ENCODE results near the gene TMC3. TPM values are rescaled to one million over a fixed set of nuclear protein-coding genes. Genes with fewer than 3 reads are reported as not detected.

Gene TMC3
- total RNA-seq, 1 experiment from 2014 or later = not detected

- TF ChIP-seq, protein P1, sequence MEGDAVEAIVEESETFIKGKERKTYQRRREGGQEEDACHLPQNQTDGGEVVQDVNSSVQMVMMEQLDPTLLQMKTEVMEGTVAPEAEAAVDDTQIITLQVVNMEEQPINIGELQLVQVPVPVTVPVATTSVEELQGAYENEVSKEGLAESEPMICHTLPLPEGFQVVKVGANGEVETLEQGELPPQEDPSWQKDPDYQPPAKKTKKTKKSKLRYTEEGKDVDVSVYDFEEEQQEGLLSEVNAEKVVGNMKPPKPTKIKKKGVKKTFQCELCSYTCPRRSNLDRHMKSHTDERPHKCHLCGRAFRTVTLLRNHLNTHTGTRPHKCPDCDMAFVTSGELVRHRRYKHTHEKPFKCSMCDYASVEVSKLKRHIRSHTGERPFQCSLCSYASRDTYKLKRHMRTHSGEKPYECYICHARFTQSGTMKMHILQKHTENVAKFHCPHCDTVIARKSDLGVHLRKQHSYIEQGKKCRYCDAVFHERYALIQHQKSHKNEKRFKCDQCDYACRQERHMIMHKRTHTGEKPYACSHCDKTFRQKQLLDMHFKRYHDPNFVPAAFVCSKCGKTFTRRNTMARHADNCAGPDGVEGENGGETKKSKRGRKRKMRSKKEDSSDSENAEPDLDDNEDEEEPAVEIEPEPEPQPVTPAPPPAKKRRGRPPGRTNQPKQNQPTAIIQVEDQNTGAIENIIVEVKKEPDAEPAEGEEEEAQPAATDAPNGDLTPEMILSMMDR (conservative IDR thresholded peaks at IDR 0.05) = no peak
- TF ChIP-seq EZH2 (IDR thresholded peaks at IDR 0.05; ENCODE audit: low read depth) = no peak
- H3K4me1 ChIP-seq (replicated peaks; ENCODE audit: insufficient read depth) = no peaks in the 10 kb centered on the region
- H3F3A ChIP-seq (ENCODE audit: insufficient read depth, low read depth) = no peaks in the 10 kb centered on the region
- DNase-seq = no peak
- CTCF ChIA-PET = no interaction called here
- H3K27me3 ChIP-seq (ENCODE audit: insufficient read depth, low read depth) = peaks cover 13% of the 10 kb centered on the region; the same call in 1 of the 2 replicates
- H3K36me3 ChIP-seq (ENCODE audit: low read depth) = no peaks in the 10 kb centered on the region
- no peaks in the 10 kb centered on the region for H4K20me1 ChIP-seq (ENCODE audit: insufficient read depth)
- no peaks in the 10 kb centered on the region for H3K9me2 ChIP-seq (ENCODE audit: insufficient read depth)
- intact Hi-C loops (cut with micrococcal nuclease; ENCODE audit: unreplicated experiment) = no loop called here
- no peaks in the 10 kb centered on the region for H3K9me3 ChIP-seq (ENCODE audit: insufficient read depth, low read depth)
- no peaks in the 10 kb centered on the region for H3K79me2 ChIP-seq (ENCODE audit: low read depth)
- POLR2A ChIA-PET (ENCODE audit: unreplicated experiment) = no interaction called here
- no peak overlapping the region for H3K4me2 ChIP-seq
- H2AFZ ChIP-seq = no peak overlapping the region
- H3K4me3 ChIP-seq = no peak overlapping the region
- H3K27ac ChIP-seq = no peak overlapping the region
- BruUV-seq (replicated peaks) = no TSS peak
Measured at GRCh38 chr15:81317642-81318017, 56.4 kb downstream of the TMC3 start.

- ChIA-PET CTCF (no interaction called here), POLR2A (ENCODE audit: unreplicated experiment) (no interaction called here)
- no peak overlapping the region for H2AFZ ChIP-seq
- no peak for DNase-seq
- H3K9me3 ChIP-seq (ENCODE audit: insufficient read depth, low read depth) = no peaks in the 10 kb centered on the region
- intact Hi-C loops (cut with micrococcal nuclease; ENCODE audit: unreplicated experiment) = no loop called here
- H3K4me2 ChIP-seq = no peak overlapping the region
- TF ChIP-seq, protein P1 (conservative IDR thresholded peaks at IDR 0.05) = no peak
- TF ChIP-seq EZH2 (IDR thresholded peaks at IDR 0.05; ENCODE audit: low read depth) = no peak
- no TSS peak for BruUV-seq (replicated peaks)
- H3K79me2 ChIP-seq (ENCODE audit: low read depth) = no peaks in the 10 kb centered on the region
- no peaks in the 10 kb centered on the region for H3K36me3 ChIP-seq (ENCODE audit: low read depth)
- no peak overlapping the region for H3K4me3 ChIP-seq
- H3K27ac ChIP-seq = no peak overlapping the region
- H3K27me3 ChIP-seq (ENCODE audit: insufficient read depth, low read depth) = peaks cover 10% of the 10 kb centered on the region; the same call in 1 of the 2 replicates
- no peaks in the 10 kb centered on the region for H3K9me2 ChIP-seq (ENCODE audit: insufficient read depth)
- H3F3A ChIP-seq (ENCODE audit: insufficient read depth, low read depth) = no peaks in the 10 kb centered on the region
- no peaks in the 10 kb centered on the region for H3K4me1 ChIP-seq (replicated peaks; ENCODE audit: insufficient read depth)
- H4K20me1 ChIP-seq (ENCODE audit: insufficient read depth) = no peaks in the 10 kb centered on the region
Measured at GRCh38 chr15:81316267-81316666, 57.7 kb downstream of the TMC3 start.

DNA sequence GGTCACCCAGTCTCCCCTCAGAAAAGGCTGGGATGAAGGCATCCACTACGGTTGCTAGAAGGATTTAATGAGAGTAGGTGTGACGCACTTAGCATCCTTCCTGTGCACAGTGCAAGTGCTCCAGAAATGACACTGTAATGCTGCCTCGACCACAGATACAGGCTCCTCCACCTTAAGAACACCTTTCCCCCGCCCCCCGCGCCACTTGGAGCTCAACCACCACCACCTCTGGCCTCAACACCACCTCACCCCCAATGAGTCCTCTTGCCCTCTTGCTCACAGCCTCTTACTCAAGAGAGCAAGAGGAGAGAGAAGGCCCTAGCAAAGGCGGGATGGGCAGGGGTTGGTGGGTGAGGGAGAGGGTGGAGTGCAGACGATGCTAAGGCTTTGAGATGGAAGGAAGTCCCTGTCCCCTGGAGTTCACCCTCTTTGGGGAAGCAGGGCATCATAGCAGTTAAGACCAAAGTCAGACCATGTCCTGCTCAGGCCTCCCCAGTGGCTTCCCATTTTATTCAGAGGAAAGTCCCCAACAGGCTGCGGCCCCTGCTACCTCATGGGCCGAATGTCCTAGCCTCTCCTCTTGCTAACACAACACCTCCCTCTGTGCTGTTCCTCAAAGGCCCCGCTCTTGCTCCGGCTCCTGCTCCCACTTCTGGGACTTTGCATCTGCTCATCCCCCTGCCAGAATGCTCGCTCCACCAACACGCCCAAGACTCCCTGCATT lies 58.4 kb downstream of the TMC3 start:
- TF ChIP-seq EZH2 (IDR thresholded peaks at IDR 0.05; ENCODE audit: low read depth) = no peak
- H3K27me3 ChIP-seq (ENCODE audit: insufficient read depth, low read depth) = peaks cover 6% of the 10 kb centered on the region; the same call in 1 of the 2 replicates
- H3K36me3 ChIP-seq (ENCODE audit: low read depth) = no peaks in the 10 kb centered on the region
- H2AFZ ChIP-seq = no peak overlapping the region
- H4K20me1 ChIP-seq (ENCODE audit: insufficient read depth) = no peaks in the 10 kb centered on the region
- H3K27ac ChIP-seq = no peak overlapping the region
- no peak for DNase-seq
- H3K9me3 ChIP-seq (ENCODE audit: insufficient read depth, low read depth) = no peaks in the 10 kb centered on the region
- H3K9me2 ChIP-seq (ENCODE audit: insufficient read depth) = no peaks in the 10 kb centered on the region
- no peak overlapping the region for H3K4me2 ChIP-seq
- CTCF ChIA-PET = interaction anchor here (0.6 kb wide), 1 partner anchor 32 kb away, joined by 3 read pairs; no protein-coding TSS in a partner anchor
- no peaks in the 10 kb centered on the region for H3K4me1 ChIP-seq (replicated peaks; ENCODE audit: insufficient read depth)
- intact Hi-C loops (cut with micrococcal nuclease; ENCODE audit: unreplicated experiment) = no loop called here
- H3K4me3 ChIP-seq = no peak overlapping the region
- H3K79me2 ChIP-seq (ENCODE audit: low read depth) = no peaks in the 10 kb centered on the region
- no TSS peak for BruUV-seq (replicated peaks)
- no peaks in the 10 kb centered on the region for H3F3A ChIP-seq (ENCODE audit: insufficient read depth, low read depth)
- POLR2A ChIA-PET (ENCODE audit: unreplicated experiment) = no interaction called here

GRCh38 chr15:81314378-81314777 lies 59.6 kb downstream of the TMC3 start:
- Histone ChIP-seq H3K27me3 (ENCODE audit: insufficient read depth, low read depth) (peaks cover 3% of the 10 kb centered on the region; the same call in 1 of the 2 replicates), H3K4me2 (no peak overlapping the region), H3K9me2 (ENCODE audit: insufficient read depth) (no peaks in the 10 kb centered on the region), H3K4me3 (no peak overlapping the region), H3K9me3 (ENCODE audit: insufficient read depth, low read depth) (no peaks in the 10 kb centered on the region), H3K27ac (no peak overlapping the region), H2AFZ (no peak overlapping the region), H3F3A (ENCODE audit: insufficient read depth, low read depth) (no peaks in the 10 kb centered on the region), H3K79me2 (ENCODE audit: low read depth) (no peaks in the 10 kb centered on the region), H3K36me3 (ENCODE audit: low read depth) (no peaks in the 10 kb centered on the region), H4K20me1 (ENCODE audit: insufficient read depth) (no peaks in the 10 kb centered on the region), H3K4me1 (replicated peaks; ENCODE audit: insufficient read depth) (no peaks in the 10 kb centered on the region)
- BruUV-seq (replicated peaks) = no TSS peak
- no peak for DNase-seq
- POLR2A ChIA-PET (ENCODE audit: unreplicated experiment) = no interaction called here
- CTCF ChIA-PET = no interaction called here
- TF ChIP-seq EZH2 (IDR thresholded peaks at IDR 0.05; ENCODE audit: low read depth) = no peak
- TF ChIP-seq, protein P1 (conservative IDR thresholded peaks at IDR 0.05) = no peak
- intact Hi-C loops (cut with micrococcal nuclease; ENCODE audit: unreplicated experiment) = no loop called here
